Heart right ventricle (tissue), 16 donors: ENCODE data around the gene CDHR3. TPM values are rescaled to one million over a fixed set of nuclear protein-coding genes. Genes with fewer than 3 reads are reported as not detected.

ENCODE experiments used
- ATAC-seq, 8 donors: fragments of 200-7000 bp; cut with Tn5 transposase; one replicate each; pipeline ENCODE4 v1.9.1; 2020; ENCODE audit warnings: mild to moderate bottlenecking in 8 of 8, moderate library complexity in 8 of 8, moderate number of reproducible peaks in 1 of 8
- DNase-seq, 2 donors: peaks; one replicate each; pipeline ENCODE4 v3.0.0-alpha.2; 2020
- H3K27ac ChIP-seq, 10 donors: fragments of 200-600 bp; sonication (generic) in 2 of 10; one replicate each; pipeline versions ENCODE4 v1.5.0 to v1.8.0; 2020 to 2022; ENCODE audit warnings: mild to moderate bottlenecking in 3 of 10
- H3K27me3 ChIP-seq, 7 donors: fragments of 200-600 bp; one replicate each; pipeline ENCODE4 v1.8.0; 2021 to 2022; ENCODE audit warnings: mild to moderate bottlenecking in 2 of 7
- H3K36me3 ChIP-seq, 9 donors: fragments of 200-600 bp; sonication (generic) in 1 of 9; one replicate each; pipeline versions ENCODE4 v1.5.0 to v1.8.0; 2020 to 2022; ENCODE audit warnings: mild to moderate bottlenecking in 2 of 9
- H3K4me1 ChIP-seq, 9 donors: fragments of 200-600 bp; sonication (generic) in 1 of 9; one replicate each; pipeline versions ENCODE4 v1.5.0 to v1.8.0; 2020 to 2022; ENCODE audit warnings: mild to moderate bottlenecking in 4 of 9
- H3K4me3 ChIP-seq, 10 donors: fragments of 200-600 bp; sonication (generic) in 2 of 10; one replicate each; pipeline versions ENCODE4 v1.5.0 to v1.8.0; 2020 to 2022; ENCODE audit warnings: mild to moderate bottlenecking in 7 of 10, moderate library complexity in 2 of 10
- H3K9me3 ChIP-seq, 11 donors: fragments of 200-600 bp in 10 of 11; sonication (generic) in 2 of 11; one replicate each; pipeline versions ENCODE4 v1.5.0 to v1.8.0; 2013 to 2022; ENCODE audit warnings: mild to moderate bottlenecking in 2 of 11, control low read depth in 1 of 11, moderate library complexity in 1 of 11
- WGBS, 2 donors: extraction: QIAGEN DNeasy Blood & Tissue Kit; methylation state at CpG; one replicate each; pipeline ENCODE4 v1.1.7; 2013; ENCODE audit warnings: inconsistent platforms in 1 of 2; 5-methylcytosine and 5-hydroxymethylcytosine counted together
- intact Hi-C, 10 donors: fragments of 100-400 bp; cut with DNase I; formaldehyde crosslinking; loops; one replicate each; pipeline versions ENCODE4 v1.11.1 to v1.14.2; 2022
- polyA plus RNA-seq, 2 donors: library from polyadenylated mRNA; stranded (reverse); fragments of 200-250 nt; gene quantifications; one replicate each; pipeline ENCODE4 v1.2.3, GENCODE V29; 2013
- total RNA-seq, 10 donors: library from RNA; stranded (reverse); fragmentation: NEBNext Ultra II Directional in 3 of 10; extraction: Animal tissue kit (Norgen Biotek cat#: 25700) in 3 of 10; gene quantifications; one replicate each; pipeline versions ENCODE4 v1.2.1 to v1.2.4, GENCODE V29; 2021 to 2023
- TF ChIP-seq, protein P1 (sequence below), 9 donors: fragments of 200-600 bp; sonication (generic) in 2 of 9; IDR thresholded peaks; one replicate each; pipeline versions ENCODE4 v1.5.0 to v1.8.0; 2021 to 2022; ENCODE audit warnings: antibody characterized with exemption in 9 of 9, mild to moderate bottlenecking in 5 of 9, moderate library complexity in 1 of 9
- donor health status: Arrhythmogenic right ventricular cardiomyopathy.
- donor health status: ischemic (EF 13 %, LVEDD 7.1; RV severe dilation, severe dysfunction).
- donor health status: healthy with polysubstance abuse.
- donor health status: DM: no; HTN: yes; CAD: no.
- donor health status: DM: no; HTN: no; CAD: no.
- donor health status: ischemic (EF 25% LVEDD 6.9; RV normal size, moderate dysfunction).
- donor health status: ischemic (EF 25% LVEDD 5.7; RV mildly dilated, moderate dysfunction).
- donor health status: healthy.
- donor health status: DM: yes; HTN: yes; CAD: no.
- donor health status: Ischemic cardiomyopathy.
- donor health status: ischemic (EF 35%, LVEDD 5.7; RV mildly dilated, moderate dysfunction).
- donor health status: nonischemic (EF 11% LVEDD 7.7; RV severe dilation, severe dysfunction).
- donor health status: DM: yes; HTN: yes; CAD: no.
- donor health status: PGD.
- donor health status: ischemic (EF 29% LVEDD 5.4; RV normal size, mild dysfunction).
- donor health status: nonischemic (EF 23%, LVEDD 6.1; RV moderate dilation, normal function).

The CDHR3 gene
- total and polyA plus RNA-seq, 12 donors: 0.59 to 14.2 (median 1.9) TPM

- H3K4me3 ChIP-seq: no peak overlapping the region
- ATAC-seq: peak in 1 of 8 donors; percentile 31
- TF ChIP-seq, protein P1, sequence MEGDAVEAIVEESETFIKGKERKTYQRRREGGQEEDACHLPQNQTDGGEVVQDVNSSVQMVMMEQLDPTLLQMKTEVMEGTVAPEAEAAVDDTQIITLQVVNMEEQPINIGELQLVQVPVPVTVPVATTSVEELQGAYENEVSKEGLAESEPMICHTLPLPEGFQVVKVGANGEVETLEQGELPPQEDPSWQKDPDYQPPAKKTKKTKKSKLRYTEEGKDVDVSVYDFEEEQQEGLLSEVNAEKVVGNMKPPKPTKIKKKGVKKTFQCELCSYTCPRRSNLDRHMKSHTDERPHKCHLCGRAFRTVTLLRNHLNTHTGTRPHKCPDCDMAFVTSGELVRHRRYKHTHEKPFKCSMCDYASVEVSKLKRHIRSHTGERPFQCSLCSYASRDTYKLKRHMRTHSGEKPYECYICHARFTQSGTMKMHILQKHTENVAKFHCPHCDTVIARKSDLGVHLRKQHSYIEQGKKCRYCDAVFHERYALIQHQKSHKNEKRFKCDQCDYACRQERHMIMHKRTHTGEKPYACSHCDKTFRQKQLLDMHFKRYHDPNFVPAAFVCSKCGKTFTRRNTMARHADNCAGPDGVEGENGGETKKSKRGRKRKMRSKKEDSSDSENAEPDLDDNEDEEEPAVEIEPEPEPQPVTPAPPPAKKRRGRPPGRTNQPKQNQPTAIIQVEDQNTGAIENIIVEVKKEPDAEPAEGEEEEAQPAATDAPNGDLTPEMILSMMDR (IDR thresholded peaks at IDR 0.05): no peak
- no peak overlapping the region for H3K27ac ChIP-seq
- DNase-seq: no peak
- H3K4me1 ChIP-seq: peaks cover 7 to 96% (median 48%) of the 10 kb centered on the region in 9 donors
- H3K36me3 ChIP-seq: no peaks in the 10 kb centered on the region
- H3K27me3 ChIP-seq: no peaks in the 10 kb centered on the region
- no peaks in the 10 kb centered on the region for H3K9me3 ChIP-seq
- 30 to 40% methylated on average over 2 of the region's 2 CpGs for WGBS, 2 donors
- intact Hi-C loops: no loop called here
Measured at GRCh38 chr7:106075937-106076336, 112.9 kb downstream of the CDHR3 start.

- TF ChIP-seq, protein P1 (IDR thresholded peaks at IDR 0.05): no peak
- H3K4me3 ChIP-seq: no peak overlapping the region
- H3K27me3 ChIP-seq: no peaks in the 10 kb centered on the region
- no peak for DNase-seq
- no peak for ATAC-seq
- no peaks in the 10 kb centered on the region for H3K9me3 ChIP-seq
- intact Hi-C loops: no loop called here
- 89 to 90% methylated on average over 2 of the region's 2 CpGs for WGBS, 2 donors
- H3K4me1 ChIP-seq: peaks cover 4 to 90% (median 42%) of the 10 kb centered on the region in 9 donors
- no peaks in the 10 kb centered on the region for H3K36me3 ChIP-seq
- H3K27ac ChIP-seq: no peak overlapping the region
Measured at GRCh38 chr7:106076537-106076936, 113.5 kb downstream of the CDHR3 start.

- Histone ChIP-seq H3K36me3 (no peaks in the 10 kb centered on the region), H3K27me3 (no peaks in the 10 kb centered on the region), H3K4me3 (no peak overlapping the region), H3K4me1 (peaks cover 0 to 53% (median 15%) of the 10 kb centered on the region in 9 donors), H3K9me3 (no peaks in the 10 kb centered on the region), H3K27ac (peak overlapping the region in 1 of 10 donors; percentile 14)
- DNase-seq: no peak
- intact Hi-C loops: no loop called here
- ATAC-seq: peak in 7 of 8 donors; percentile 33 to 91 (median 74)
- WGBS, 2 donors: 76 to 81% methylated on average over 6 of the region's 6 CpGs
- TF ChIP-seq, protein P1 (IDR thresholded peaks at IDR 0.05): no peak
Measured at GRCh38 chr7:106080300-106080987, 117.4 kb downstream of the CDHR3 start.

DNA sequence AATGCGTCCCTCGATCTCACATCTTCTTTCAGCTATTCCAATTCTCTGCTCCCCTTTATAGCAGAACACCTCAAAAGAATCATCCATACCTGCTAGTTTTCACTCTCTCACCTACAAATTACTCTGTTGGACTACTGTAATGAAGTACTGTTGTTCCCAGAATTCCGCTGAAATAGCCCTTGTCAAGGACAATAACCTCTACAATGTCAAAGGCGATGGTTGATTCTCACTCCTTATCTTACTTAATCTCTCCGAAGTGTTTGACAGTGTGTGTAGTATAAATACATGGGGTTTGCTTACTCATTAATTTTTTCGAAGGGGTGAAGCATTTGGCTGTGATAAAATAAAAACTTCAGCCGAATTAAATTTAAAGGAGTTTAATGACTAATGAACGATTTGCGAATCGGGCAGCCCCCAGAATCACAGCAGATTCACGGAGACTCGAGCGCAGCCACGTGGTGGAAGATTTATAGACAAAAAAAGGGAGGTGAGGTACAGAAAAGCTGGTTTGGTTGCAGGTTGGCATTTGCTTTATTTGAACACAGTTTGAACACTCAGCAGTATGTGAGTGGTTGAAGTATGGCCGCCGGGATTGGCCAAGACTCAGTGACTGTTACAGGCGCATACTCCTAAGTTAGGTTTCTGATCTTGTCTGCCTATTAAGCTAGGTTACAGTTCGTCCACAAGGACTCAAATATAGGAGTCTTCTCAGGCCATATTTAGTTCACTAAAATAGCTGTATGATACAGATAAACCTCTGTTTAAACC, 119.2 kb downstream of the CDHR3 start:
- H3K9me3 ChIP-seq: peaks cover 0 to 8% (median 0%) of the 10 kb centered on the region in 11 donors
- no peak overlapping the region for H3K27ac ChIP-seq
- ATAC-seq (no peak), DNase-seq (no peak)
- WGBS, 2 donors: 94 to 95% methylated on average over 18 of the region's 18 CpGs
- H3K4me1 ChIP-seq: peaks cover 0 to 34% (median 15%) of the 10 kb centered on the region in 9 donors
- peaks cover 0 to 5% (median 0%) of the 10 kb centered on the region in 9 donors for H3K36me3 ChIP-seq
- no peak overlapping the region for H3K4me3 ChIP-seq
- TF ChIP-seq, protein P1 (IDR thresholded peaks at IDR 0.05): no peak
- intact Hi-C loops: no loop called here
- H3K27me3 ChIP-seq: no peaks in the 10 kb centered on the region

Other genes with a start within 250 kb of the CDHR3 start
- 1 to 10 TPM; 3.1 to 7.2 (median 5.6) TPM for gene ATXN7L1, start 86.7 kb upstream of the CDHR3 start, total RNA-seq
- gene ATXN7L1, start 86.7 kb upstream of the CDHR3 start, polyA plus RNA-seq: 1 to 10 TPM; 1.7 to 2.9 TPM
- 100 to 1,000 TPM in 1 of 10 donors, 10 to 100 TPM in 9; 63.9 to 121 (median 80.9) TPM for gene SYPL1, start 149.0 kb downstream of the CDHR3 start, total RNA-seq
- 10 to 100 TPM; 58.5 to 59.9 TPM for gene SYPL1, start 149.0 kb downstream of the CDHR3 start, polyA plus RNA-seq